Parathyroid adenoma (tissue), 2 donors: ENCODE results near the gene ZNF581.
A peak's percentile ranks its signal among the peaks of the same experiment; 100 is the strongest.

Source experiments
- H2AFZ ChIP-seq: fragments of 300-600 bp; sonication (generic); one replicate; pipeline ENCODE4 v1.7.0; 2017; ENCODE audit warnings: antibody characterized with exemption, mild to moderate bottlenecking
- H3K27ac ChIP-seq: fragments of 300-600 bp; sonication (generic); one replicate; pipeline ENCODE4 v1.7.0; 2017
- H3K27me3 ChIP-seq: fragments of 300-600 bp; sonication (generic); one replicate; pipeline ENCODE4 v1.7.0; 2017; ENCODE audit warnings: low read length; ENCODE audit not compliant: control insufficient read depth, insufficient read depth
- H3K36me3 ChIP-seq: fragments of 300-600 bp; sonication (generic); one replicate; pipeline ENCODE4 v1.7.0; 2017; ENCODE audit warnings: low read length; ENCODE audit not compliant: control insufficient read depth, insufficient read depth
- H3K4me1 ChIP-seq: fragments of 300-600 bp; sonication (generic); one replicate; pipeline ENCODE4 v1.7.0; 2017; ENCODE audit warnings: control low read depth
- H3K4me2 ChIP-seq: fragments of 300-600 bp; sonication (generic); one replicate; pipeline ENCODE4 v1.7.0; 2017; ENCODE audit warnings: low read length
- H3K4me3 ChIP-seq: fragments of 300-600 bp; sonication (generic); one replicate; pipeline ENCODE4 v1.7.0; 2017; ENCODE audit warnings: low read depth, low read length
- H3K79me2 ChIP-seq: fragments of 300-600 bp; sonication (generic); one replicate; pipeline ENCODE4 v1.7.0; 2017; ENCODE audit warnings: control low read depth
- H3K9ac ChIP-seq: fragments of 300-600 bp; sonication (generic); one replicate; pipeline ENCODE4 v1.7.0; 2017; ENCODE audit warnings: mild to moderate bottlenecking
- H3K9me3 ChIP-seq: fragments of 300-600 bp; sonication (generic); one replicate; pipeline ENCODE4 v1.7.0; 2017; ENCODE audit warnings: low read length; ENCODE audit not compliant: control insufficient read depth
- CTCF ChIP-seq: fragments of 300-600 bp; sonication (generic); IDR thresholded peaks from one replicate; pipeline ENCODE4 v1.7.0; 2017; ENCODE audit warnings: antibody characterized with exemption, mild to moderate bottlenecking
- donor health status: primary hyperparathyroidism.

ZNF581 gene

DNA sequence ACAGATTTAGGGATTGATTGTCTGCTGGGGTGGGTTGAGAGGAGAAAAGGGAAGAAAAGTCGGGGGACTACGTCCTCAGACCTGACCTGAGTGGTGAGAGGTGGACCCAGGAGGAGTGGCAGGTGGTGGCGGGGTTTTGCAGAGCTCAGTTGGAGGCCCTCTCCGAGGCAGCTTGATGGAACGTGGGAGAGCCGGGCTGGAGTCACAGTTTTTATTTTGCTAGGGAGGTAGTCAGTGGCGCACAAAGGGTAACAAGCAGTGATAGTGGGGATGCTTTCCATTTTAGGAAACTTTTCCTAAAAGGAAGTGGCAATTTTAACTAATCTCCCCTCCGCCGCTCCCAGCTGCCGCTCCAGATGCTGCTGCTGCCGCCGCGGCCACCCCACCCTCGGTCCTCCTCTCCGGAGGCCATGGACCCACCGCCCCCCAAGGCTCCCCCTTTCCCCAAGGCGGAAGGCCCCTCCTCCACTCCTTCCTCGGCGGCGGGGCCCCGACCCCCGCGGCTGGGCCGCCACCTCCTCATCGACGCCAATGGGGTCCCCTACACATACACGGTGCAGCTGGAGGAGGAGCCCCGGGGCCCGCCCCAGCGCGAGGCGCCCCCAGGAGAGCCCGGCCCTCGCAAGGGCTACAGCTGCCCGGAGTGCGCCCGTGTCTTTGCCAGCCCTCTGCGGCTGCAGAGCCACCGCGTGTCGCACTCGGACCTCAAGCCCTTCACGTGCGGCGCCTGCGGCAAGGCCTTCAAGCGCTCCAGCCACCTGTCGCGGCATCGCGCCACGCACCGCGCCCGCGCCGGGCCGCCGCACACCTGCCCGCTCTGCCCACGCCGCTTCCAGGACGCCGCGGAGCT, 1.1 kb upstream of the ZNF581 start:
- TF ChIP-seq CTCF, result no peak
- H3K36me3 ChIP-seq, result no peaks in the 10 kb centered on the region
- H3K9ac ChIP-seq, result peak overlapping the region; percentile 46
- H3K4me3 ChIP-seq, result peak overlapping the region; percentile 75
- peak overlapping the region; percentile 79 for H3K4me2 ChIP-seq
- H3K27ac ChIP-seq, result peak overlapping the region; percentile 99
- H3K27me3 ChIP-seq, result no peaks in the 10 kb centered on the region
- peak overlapping the region; percentile 58 for H2AFZ ChIP-seq
- H3K9me3 ChIP-seq, result no peaks in the 10 kb centered on the region
- peaks cover 10% of the 10 kb centered on the region for H3K79me2 ChIP-seq
- H3K4me1 ChIP-seq, result peaks cover 34% of the 10 kb centered on the region

GRCh38 chr19:55643887-55644176, 383 bp downstream of the ZNF581 start:
- peak overlapping the region; percentile 75 for H3K4me3 ChIP-seq
- peak overlapping the region; percentile 79 for H3K4me2 ChIP-seq
- H3K9me3 ChIP-seq, result no peaks in the 10 kb centered on the region
- H3K36me3 ChIP-seq, result no peaks in the 10 kb centered on the region
- peaks cover 35% of the 10 kb centered on the region for H3K4me1 ChIP-seq
- H3K27me3 ChIP-seq, result no peaks in the 10 kb centered on the region
- no peak overlapping the region for H2AFZ ChIP-seq
- no peak for TF ChIP-seq CTCF
- H3K9ac ChIP-seq, result peak overlapping the region; percentile 19
- peaks cover 6% of the 10 kb centered on the region for H3K79me2 ChIP-seq
- H3K27ac ChIP-seq, result peak overlapping the region; percentile 99

- Histone ChIP-seq H3K4me3 (peak overlapping the region; percentile 75), H3K9ac (peak overlapping the region; percentile 19), H3K27me3 (no peaks in the 10 kb centered on the region), H2AFZ (no peak overlapping the region), H3K79me2 (peaks cover 2% of the 10 kb centered on the region), H3K4me2 (peak overlapping the region; percentile 79), H3K4me1 (peaks cover 31% of the 10 kb centered on the region), H3K36me3 (no peaks in the 10 kb centered on the region), H3K27ac (peak overlapping the region; percentile 99), H3K9me3 (no peaks in the 10 kb centered on the region)
- no peak for TF ChIP-seq CTCF
Measured at GRCh38 chr19:55644191-55644833, 863 bp downstream of the ZNF581 start.

GRCh38 chr19:55644842-55645511, 1.5 kb downstream of the ZNF581 start:
- peak overlapping the region; percentile 79 for H3K4me2 ChIP-seq
- H3K27ac ChIP-seq, result peak overlapping the region; percentile 44
- peaks cover 2% of the 10 kb centered on the region for H3K79me2 ChIP-seq
- no peak overlapping the region for H3K9ac ChIP-seq
- H3K4me1 ChIP-seq, result peaks cover 24% of the 10 kb centered on the region
- no peaks in the 10 kb centered on the region for H3K36me3 ChIP-seq
- H3K4me3 ChIP-seq, result no peak overlapping the region
- H3K27me3 ChIP-seq, result no peaks in the 10 kb centered on the region
- no peaks in the 10 kb centered on the region for H3K9me3 ChIP-seq
- no peak for TF ChIP-seq CTCF
- H2AFZ ChIP-seq, result no peak overlapping the region
